ENCODE measurements around the gene ZCCHC24.

ZCCHC24 gene

GRCh38 chr10:79431891-79432831 lies 13.3 kb downstream of the ZCCHC24 start:
- DNase-seq, result no peak

- no peak for DNase-seq
Observed at GRCh38 chr10:79431428-79431827, 14.0 kb downstream of the ZCCHC24 start.

GRCh38 chr10:79430936-79431335 lies 14.5 kb downstream of the ZCCHC24 start:
- no peak for DNase-seq

- no peak for DNase-seq
Observed at GRCh38 chr10:79430325-79430905, 15.0 kb downstream of the ZCCHC24 start.

- no peak for DNase-seq
Observed at GRCh38 chr10:79429751-79430150, 15.7 kb downstream of the ZCCHC24 start.

GRCh38 chr10:79427965-79428364 lies 17.5 kb downstream of the ZCCHC24 start:
- no peak for DNase-seq

- DNase-seq, result no peak
Observed at GRCh38 chr10:79425074-79425532, 20.3 kb downstream of the ZCCHC24 start.

GRCh38 chr10:79424221-79425073 lies 21.0 kb downstream of the ZCCHC24 start:
- no peak for DNase-seq

GRCh38 chr10:79422178-79422892 lies 23.1 kb downstream of the ZCCHC24 start:
- no peak for DNase-seq

- DNase-seq, result no peak
Observed at GRCh38 chr10:79420974-79421688, 24.3 kb downstream of the ZCCHC24 start.

- no peak for DNase-seq
Observed at GRCh38 chr10:79418886-79419595, 26.4 kb downstream of the ZCCHC24 start.

- DNase-seq, result no peak
Observed at GRCh38 chr10:79418274-79418673, 27.1 kb downstream of the ZCCHC24 start.

GRCh38 chr10:79417731-79418130 lies 27.7 kb downstream of the ZCCHC24 start:
- no peak for DNase-seq

GRCh38 chr10:79417266-79417665 lies 28.2 kb downstream of the ZCCHC24 start:
- no peak for DNase-seq

GRCh38 chr10:79416578-79417255 lies 28.7 kb downstream of the ZCCHC24 start:
- no peak for DNase-seq

GRCh38 chr10:79415736-79416577 lies 29.5 kb downstream of the ZCCHC24 start:
- DNase-seq, result no peak

- DNase-seq, result no peak
Observed at GRCh38 chr10:79414714-79415113, 30.7 kb downstream of the ZCCHC24 start.

GRCh38 chr10:79413196-79413595 lies 32.2 kb downstream of the ZCCHC24 start:
- no peak for DNase-seq

Data from amygdala (tissue), 56 donors.